GM10266 (cell line): ENCODE results near the gene CLEC10A.
"Not testable (repeated sequence)": the region's sequence is repeated elsewhere in the genome, so short reads cannot be mapped to it uniquely, and the experiment has no call there.

Source experiments
- DNase-seq: peaks from one replicate; pipeline ENCODE4 v3.0.0; 2012; ENCODE audit errors: extremely low spot score
- TF ChIP-seq, protein P1 (sequence below): IDR thresholded peaks from 2 replicates; pipeline ENCODE4 v1.5.1; 2012; ENCODE audit warnings: mild to moderate bottlenecking, low read depth; ENCODE audit not compliant: control insufficient read depth, insufficient read depth; ENCODE audit errors: missing control alignments

CLEC10A gene

DNA sequence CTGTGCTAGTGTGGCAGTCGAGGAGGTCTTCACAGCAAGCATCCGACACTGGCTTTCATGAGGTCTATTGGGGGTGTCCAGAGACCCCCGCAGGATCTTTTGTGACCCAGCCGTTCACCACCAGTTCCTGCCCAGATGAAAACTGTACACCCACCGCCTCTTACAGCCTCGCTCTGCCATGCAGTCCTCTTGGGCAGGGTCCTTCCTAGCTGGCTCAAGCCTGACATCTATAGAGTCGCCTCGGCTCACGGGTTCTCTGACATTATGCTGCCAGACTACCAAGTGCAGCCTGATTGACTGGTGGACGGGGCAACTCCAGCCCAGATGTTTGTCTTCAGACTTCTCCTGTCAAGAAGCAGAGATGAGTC, 14.6 kb upstream of the CLEC10A start:
- TF ChIP-seq, protein P1, sequence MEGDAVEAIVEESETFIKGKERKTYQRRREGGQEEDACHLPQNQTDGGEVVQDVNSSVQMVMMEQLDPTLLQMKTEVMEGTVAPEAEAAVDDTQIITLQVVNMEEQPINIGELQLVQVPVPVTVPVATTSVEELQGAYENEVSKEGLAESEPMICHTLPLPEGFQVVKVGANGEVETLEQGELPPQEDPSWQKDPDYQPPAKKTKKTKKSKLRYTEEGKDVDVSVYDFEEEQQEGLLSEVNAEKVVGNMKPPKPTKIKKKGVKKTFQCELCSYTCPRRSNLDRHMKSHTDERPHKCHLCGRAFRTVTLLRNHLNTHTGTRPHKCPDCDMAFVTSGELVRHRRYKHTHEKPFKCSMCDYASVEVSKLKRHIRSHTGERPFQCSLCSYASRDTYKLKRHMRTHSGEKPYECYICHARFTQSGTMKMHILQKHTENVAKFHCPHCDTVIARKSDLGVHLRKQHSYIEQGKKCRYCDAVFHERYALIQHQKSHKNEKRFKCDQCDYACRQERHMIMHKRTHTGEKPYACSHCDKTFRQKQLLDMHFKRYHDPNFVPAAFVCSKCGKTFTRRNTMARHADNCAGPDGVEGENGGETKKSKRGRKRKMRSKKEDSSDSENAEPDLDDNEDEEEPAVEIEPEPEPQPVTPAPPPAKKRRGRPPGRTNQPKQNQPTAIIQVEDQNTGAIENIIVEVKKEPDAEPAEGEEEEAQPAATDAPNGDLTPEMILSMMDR = no peak
- DNase-seq = no peak

DNA sequence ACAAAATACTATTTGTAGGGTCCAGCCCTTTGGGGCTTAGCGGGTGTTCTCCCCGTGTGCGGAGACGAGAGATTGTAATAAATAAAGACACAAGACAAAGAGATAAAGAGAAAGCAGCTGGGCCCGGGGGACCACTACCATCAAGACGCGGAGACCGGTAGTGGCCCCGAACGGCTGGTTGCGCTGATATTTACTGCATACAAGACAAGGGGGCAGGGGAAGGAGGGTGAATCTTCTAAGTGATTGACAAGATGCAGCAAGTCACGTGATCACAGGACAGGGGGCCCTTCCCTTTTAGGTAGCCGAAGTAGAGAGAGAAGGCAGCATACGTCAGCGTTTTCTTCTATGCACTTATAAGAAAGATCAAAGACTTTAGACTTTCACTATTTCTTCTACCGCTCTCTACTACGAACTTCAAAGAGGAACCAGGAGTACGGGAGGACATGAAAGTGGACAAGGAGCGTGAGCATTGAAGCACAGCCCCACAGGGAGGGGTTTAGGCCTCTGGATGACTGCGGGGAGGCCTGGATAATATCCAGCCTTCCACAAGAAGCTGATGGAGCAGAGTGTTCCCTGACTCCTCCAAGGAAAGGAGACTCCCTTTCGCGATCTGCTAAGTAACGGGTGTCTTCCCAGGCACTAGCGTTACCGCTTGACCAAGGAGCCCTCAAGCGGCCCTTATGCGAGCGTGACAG, 11.4 kb upstream of the CLEC10A start:
- DNase-seq = not testable (repeated sequence)

DNA sequence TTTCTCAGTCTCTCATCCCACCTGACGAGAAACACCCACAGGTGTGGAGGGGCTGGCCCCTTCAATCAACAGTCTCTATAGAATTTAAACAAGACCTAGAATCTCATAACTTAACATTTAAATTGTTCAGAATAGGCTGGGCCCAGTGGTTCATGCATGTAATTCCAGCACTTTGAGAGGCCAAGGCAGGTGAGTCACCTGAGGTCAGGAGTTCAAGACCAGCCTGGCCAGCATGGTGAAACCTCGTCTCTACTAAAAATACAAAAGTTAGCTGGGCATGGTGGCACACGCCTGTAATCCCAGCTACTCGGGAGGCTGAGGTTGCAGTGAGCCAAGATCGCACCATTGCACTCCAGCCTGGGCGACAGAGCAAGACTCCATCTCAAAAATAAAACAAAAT, 9.5 kb upstream of the CLEC10A start:
- DNase-seq = not testable (repeated sequence)

DNA sequence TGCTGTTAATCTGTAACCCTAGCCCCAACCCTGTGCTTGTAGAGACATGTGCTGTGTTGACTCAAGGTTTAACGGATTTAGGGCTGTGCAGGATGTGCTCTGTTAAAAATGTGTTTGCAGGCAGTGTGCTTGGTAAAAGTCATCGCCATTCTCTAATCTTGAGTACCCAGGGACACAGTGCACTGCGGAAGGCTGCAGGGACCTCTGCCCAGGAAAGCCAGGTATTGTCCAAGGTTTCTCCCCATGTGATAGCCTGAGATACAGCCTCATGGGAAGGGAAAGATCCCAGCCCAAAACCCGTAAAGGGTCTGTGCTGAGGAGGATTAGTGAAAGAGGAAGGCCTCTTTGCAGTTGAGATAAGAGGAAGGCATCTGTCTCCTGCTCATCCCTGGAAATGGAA, 8.4 kb upstream of the CLEC10A start:
- DNase-seq = not testable (repeated sequence)

DNA sequence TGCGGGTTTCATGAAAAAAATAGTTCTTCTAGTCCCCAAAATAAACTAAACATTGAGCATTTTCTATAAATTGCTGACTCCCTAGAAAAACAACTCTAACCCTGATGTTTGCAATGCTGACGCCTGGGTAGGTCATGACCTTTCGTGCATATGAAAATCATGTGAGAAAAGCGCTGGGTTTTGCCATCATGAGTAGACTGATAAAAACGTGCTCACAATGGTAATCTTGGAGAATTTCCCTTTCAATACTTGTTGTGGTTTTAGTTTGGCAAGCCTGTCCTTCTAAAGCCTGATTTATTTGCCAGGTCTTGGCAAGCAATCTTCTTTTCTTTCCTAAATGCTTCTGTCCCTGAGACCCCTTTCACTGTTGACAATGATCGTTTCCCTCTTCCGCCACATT, 4.0 kb upstream of the CLEC10A start:
- DNase-seq = no peak
- TF ChIP-seq, protein P1 = no peak

DNA sequence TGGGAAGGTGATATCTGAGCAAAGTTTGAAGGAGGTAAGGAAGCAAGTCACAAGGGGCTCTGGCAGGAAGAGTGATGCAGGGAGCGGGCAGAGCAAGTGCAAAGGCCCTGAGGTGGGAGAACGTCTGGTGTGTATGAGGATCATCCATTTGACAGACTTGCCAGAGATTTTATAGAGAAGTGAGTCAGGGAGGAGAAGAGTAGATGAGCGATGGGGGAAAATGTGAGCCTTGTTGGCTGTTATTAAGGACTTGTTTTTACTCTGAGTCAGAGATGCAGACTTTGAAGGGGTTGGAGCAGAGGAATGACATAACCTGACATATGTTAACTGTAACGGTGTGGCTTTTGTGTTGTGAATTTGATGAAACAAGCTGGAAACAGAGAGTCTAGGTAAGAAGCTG, 3.5 kb upstream of the CLEC10A start:
- TF ChIP-seq, protein P1 = no peak
- no peak for DNase-seq

DNA sequence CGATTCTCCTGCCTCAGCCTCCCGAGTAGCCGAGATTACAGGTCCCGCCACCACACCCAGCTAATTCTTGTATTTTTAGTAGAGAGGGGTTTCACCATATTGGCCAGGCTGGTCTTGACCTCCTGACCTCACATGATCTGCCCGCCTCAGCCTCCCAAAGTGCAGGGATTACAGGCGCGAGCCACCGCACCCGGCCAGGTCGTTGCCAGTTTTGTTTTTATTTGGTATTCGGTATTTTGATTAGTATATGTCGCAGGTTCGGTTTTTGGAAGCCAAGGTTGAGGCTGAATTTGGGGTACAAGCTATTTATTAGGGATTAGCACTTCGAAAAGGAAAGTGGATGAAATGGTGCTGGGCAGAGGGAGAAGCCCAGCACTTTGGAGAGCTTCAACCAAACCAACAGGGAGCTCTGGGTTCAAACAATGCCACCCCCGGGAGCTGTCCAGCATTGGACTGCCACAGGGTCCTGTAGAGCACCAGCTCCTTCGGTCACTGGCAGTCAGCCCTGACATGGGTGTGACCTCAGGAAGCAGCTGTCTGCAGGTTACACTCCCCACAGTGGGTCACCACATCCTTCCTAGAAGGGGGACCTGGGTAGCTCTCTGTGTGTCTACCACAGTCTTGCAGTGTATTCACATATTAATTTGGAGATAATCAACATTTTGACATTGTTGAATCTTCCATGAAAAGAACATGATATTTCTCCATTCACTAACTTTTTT, 1.5 kb upstream of the CLEC10A start:
- TF ChIP-seq, protein P1 = no peak
- DNase-seq = no peak

DNA sequence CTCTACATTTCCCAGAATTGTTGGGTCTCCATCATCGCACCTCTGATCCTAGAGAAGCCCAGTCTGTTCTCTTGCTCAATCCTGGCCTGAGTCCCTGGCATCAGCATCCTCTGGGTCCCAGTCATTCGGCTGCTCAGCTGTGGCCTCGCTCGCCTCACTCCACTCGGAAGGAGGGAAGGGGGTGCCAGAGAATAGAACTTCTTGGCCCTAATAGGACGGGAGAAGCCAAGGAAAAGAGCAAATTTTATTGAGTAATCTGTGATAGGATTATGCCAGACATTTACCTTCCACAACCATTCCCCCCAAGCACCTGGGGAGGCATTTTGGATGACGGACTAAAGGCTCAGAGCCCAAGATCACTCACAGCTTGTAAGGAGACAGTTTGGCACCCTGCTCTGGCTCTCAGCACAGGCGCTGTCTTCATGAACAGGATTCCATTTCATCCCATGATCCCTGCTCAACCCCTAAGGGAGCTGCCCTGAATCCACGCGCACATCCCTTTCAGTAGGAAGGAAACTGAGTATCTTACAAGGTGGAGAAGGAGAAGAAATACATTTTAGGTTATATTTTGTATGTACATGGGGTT, 498 bp upstream of the CLEC10A start:
- TF ChIP-seq, protein P1 = no peak

More for the DNA sequence above, 498 bp upstream of the CLEC10A start:
- DNase-seq = no peak
